Hepatocyte (in vitro differentiated cells): Measurements from ENCODE around the gene GPR3. TPM values are rescaled to one million over a fixed set of nuclear protein-coding genes. Genes with fewer than 3 reads are reported as not detected.

Source experiments
- DNase-seq: peaks from one replicate; pipeline ENCODE4 v3.0.0-alpha.2; 2016; ENCODE audit warnings: low spot score
- H2AFZ ChIP-seq: fragments of 200-600 bp; sonication (generic); 2 replicates; pipeline ENCODE4 v1.6.0; 2016; ENCODE audit warnings: antibody characterized with exemption, mild to moderate bottlenecking
- H3K27ac ChIP-seq: fragments of 200-600 bp; sonication (generic); 2 replicates; pipeline ENCODE4 v1.5.1; 2016; ENCODE audit warnings: mild to moderate bottlenecking
- H3K27me3 ChIP-seq: fragments of 200-600 bp; sonication (generic); 2 replicates; pipeline ENCODE4 v1.6.1; 2016
- H3K36me3 ChIP-seq: fragments of 200-600 bp; sonication (generic); replicated peaks from 2 replicates; pipeline ENCODE4 v1.5.1; 2016; ENCODE audit warnings: low read depth; ENCODE audit not compliant: insufficient read depth
- H3K4me1 ChIP-seq: fragments of 200-600 bp; sonication (generic); 2 replicates; pipeline ENCODE4 v1.5.1; 2016; ENCODE audit warnings: mild to moderate bottlenecking, moderate library complexity; ENCODE audit not compliant: insufficient read depth
- H3K4me2 ChIP-seq: fragments of 200-600 bp; sonication (generic); 2 replicates; pipeline ENCODE4 v1.6.0; 2016
- H3K4me3 ChIP-seq: fragments of 200-600 bp; sonication (generic); 2 replicates; pipeline ENCODE4 v1.5.1; 2016; ENCODE audit warnings: mild to moderate bottlenecking
- H3K79me2 ChIP-seq: fragments of 200-600 bp; sonication (generic); 2 replicates; pipeline ENCODE4 v1.6.0; 2017; ENCODE audit warnings: mild to moderate bottlenecking
- H3K9me2 ChIP-seq: fragments of 200-600 bp; sonication (generic); replicated peaks from 2 replicates; pipeline ENCODE4 v1.6.0; 2017; ENCODE audit warnings: mild to moderate bottlenecking; ENCODE audit not compliant: insufficient read depth
- H3K9me3 ChIP-seq: fragments of 200-600 bp; sonication (generic); 2 replicates; pipeline ENCODE4 v1.5.1; 2016; ENCODE audit warnings: low read depth, mild to moderate bottlenecking
- H4K20me1 ChIP-seq: fragments of 200-600 bp; sonication (generic); 2 replicates; pipeline ENCODE4 v1.6.0; 2016; ENCODE audit warnings: mild to moderate bottlenecking; ENCODE audit not compliant: insufficient read depth, poor library complexity, severe bottlenecking
- CTCF ChIP-seq: fragments of 200-600 bp; sonication (generic); IDR thresholded peaks from 2 replicates; pipeline ENCODE4 v1.5.1; 2016; ENCODE audit warnings: antibody characterized with exemption, mild to moderate bottlenecking; ENCODE audit not compliant: poor library complexity
- EZH2 ChIP-seq: fragments of 200-600 bp; sonication (generic); IDR thresholded peaks from 2 replicates; pipeline ENCODE4 v1.6.1; 2016; ENCODE audit warnings: antibody characterized with exemption, mild to moderate bottlenecking, borderline replicate concordance
- EZH2phosphoT487 ChIP-seq: fragments of 200-600 bp; sonication (generic); IDR thresholded peaks from one replicate; pipeline ENCODE4 v1.6.1; 2018; ENCODE audit warnings: antibody characterized with exemption, mild to moderate bottlenecking, low read depth, moderate library complexity; ENCODE audit not compliant: unreplicated experiment, severe bottlenecking
- WGBS: methylation state at CpG from one replicate; pipeline ENCODE4 v1.1.6; 2016; ENCODE audit warnings: low lambda C conversion rate; ENCODE audit errors: missing lambda C conversion rate; 5-methylcytosine and 5-hydroxymethylcytosine counted together
- polyA plus RNA-seq: library from polyadenylated mRNA; unstranded; fragments of >200 nt; fragmentation: Nextera tagmentation; extraction: Ambion mirVana; gene quantifications from 2 replicates; pipeline ENCODE4 v1.2.1, GENCODE V29; 2016
- total RNA-seq: library from RNA; depleted of rRNA; stranded (reverse); fragments of >200 nt; gene quantifications from 2 replicates; pipeline ENCODE4 v1.2.3, GENCODE V29; 2014

GPR3 gene
- total and polyA plus RNA-seq, 2 experiments from 2014 or later = 0.47 to 2.2 TPM

- DNase-seq = no peak
- H3K9me2 ChIP-seq = no peaks in the 10 kb centered on the region
- no peaks in the 10 kb centered on the region for H3K9me3 ChIP-seq
- no peak overlapping the region for H3K27ac ChIP-seq
- peaks cover 10% of the 10 kb centered on the region for H4K20me1 ChIP-seq
- H3K4me3 ChIP-seq = no peak overlapping the region
- no peaks in the 10 kb centered on the region for H3K36me3 ChIP-seq
- 86% methylated on average over 4 of the region's 4 CpGs for WGBS
- no peaks in the 10 kb centered on the region for H3K27me3 ChIP-seq
- no peak overlapping the region for H2AFZ ChIP-seq
- H3K4me2 ChIP-seq = no peak overlapping the region
- peaks cover 74% of the 10 kb centered on the region for H3K79me2 ChIP-seq
- TF ChIP-seq CTCF (no peak), EZH2phosphoT487 (no peak), EZH2 (no peak)
- peaks cover 28% of the 10 kb centered on the region for H3K4me1 ChIP-seq
Measured at GRCh38 chr1:27423709-27424108, 31.3 kb downstream of the GPR3 start.

- Histone ChIP-seq H3K27me3 (no peaks in the 10 kb centered on the region), H3K4me2 (no peak overlapping the region), H3K4me1 (peaks cover 38% of the 10 kb centered on the region), H3K36me3 (no peaks in the 10 kb centered on the region), H3K9me2 (no peaks in the 10 kb centered on the region), H3K4me3 (no peak overlapping the region), H3K9me3 (no peaks in the 10 kb centered on the region), H2AFZ (no peak overlapping the region), H3K79me2 (peaks cover 77% of the 10 kb centered on the region), H4K20me1 (peaks cover 18% of the 10 kb centered on the region), H3K27ac (peak overlapping the region; percentile 76)
- TF ChIP-seq EZH2phosphoT487 (no peak), EZH2 (no peak), CTCF (no peak)
- WGBS = 82% methylated on average over 2 of the region's 2 CpGs
- DNase-seq = no peak
Measured at GRCh38 chr1:27427329-27427728, 34.9 kb downstream of the GPR3 start.

GRCh38 chr1:27427816-27428315 lies 35.4 kb downstream of the GPR3 start:
- peaks cover 38% of the 10 kb centered on the region for H3K4me1 ChIP-seq
- no peaks in the 10 kb centered on the region for H3K36me3 ChIP-seq
- H3K27ac ChIP-seq = peak overlapping the region; percentile 76
- H3K27me3 ChIP-seq = no peaks in the 10 kb centered on the region
- peaks cover 77% of the 10 kb centered on the region for H3K79me2 ChIP-seq
- TF ChIP-seq EZH2 (no peak), CTCF (no peak), EZH2phosphoT487 (no peak)
- no peaks in the 10 kb centered on the region for H3K9me2 ChIP-seq
- H4K20me1 ChIP-seq = peaks cover 22% of the 10 kb centered on the region
- 60% methylated on average over 2 of the region's 2 CpGs for WGBS
- peak overlapping the region; percentile 64 for H3K4me2 ChIP-seq
- H3K4me3 ChIP-seq = no peak overlapping the region
- DNase-seq = no peak
- no peaks in the 10 kb centered on the region for H3K9me3 ChIP-seq
- H2AFZ ChIP-seq = no peak overlapping the region
